GM19438 (cell line): ENCODE measurements around the gene NISCH.

ENCODE experiments used
- ATAC-seq: cut with Tn5 transposase; IDR thresholded peaks from one replicate; pipeline ENCODE4 v1.9.1; 2021; ENCODE audit warnings: low read depth; ENCODE audit not compliant: unreplicated experiment

NISCH gene

DNA sequence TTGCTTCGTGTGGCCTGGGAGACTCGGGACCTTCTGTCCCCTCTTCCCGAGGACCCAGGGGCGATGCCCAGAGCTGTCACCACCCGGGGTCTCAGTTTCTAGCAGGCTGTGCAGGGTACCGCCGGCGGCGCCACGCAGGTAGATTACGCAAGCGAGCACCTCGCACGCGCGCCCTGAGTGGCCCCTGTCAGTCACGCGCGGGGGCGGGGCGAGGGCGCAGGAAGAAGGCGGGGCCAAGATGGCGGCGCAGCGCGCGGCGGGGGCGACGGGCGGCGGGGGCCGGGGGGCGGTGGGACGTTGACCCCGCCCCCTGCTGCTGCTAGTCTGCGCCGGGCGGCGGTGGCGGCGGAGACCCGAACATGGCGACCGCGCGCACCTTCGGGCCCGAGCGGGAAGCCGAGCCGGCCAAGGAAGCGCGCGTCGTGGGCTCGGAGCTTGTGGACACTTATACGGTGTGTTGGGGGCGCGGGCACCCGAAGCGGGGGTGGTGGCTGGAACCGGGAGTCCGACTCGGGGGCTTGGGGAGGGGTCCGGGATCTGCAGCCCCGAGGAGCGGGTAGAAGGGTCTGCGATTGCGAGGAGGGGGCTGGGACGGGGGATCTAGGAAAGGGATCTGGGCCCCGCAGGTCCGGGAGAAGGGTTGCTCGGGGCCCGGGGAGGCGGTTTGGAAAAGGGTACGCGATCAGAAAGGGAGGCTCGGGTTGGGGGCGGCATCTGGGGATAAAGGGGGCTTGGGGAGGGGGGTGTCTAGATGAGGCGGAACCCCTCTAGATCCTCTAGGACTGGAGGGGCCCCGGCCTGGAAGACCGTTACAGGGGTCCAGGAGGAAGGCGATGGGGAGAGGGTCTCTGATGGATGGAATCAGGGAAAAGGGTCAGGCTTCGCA lies at the start of gene NISCH:
Gene NISCH (plus strand): TSS at position 322 of the 886 bp plus-strand sequence. CDS start 38 bp downstream, at position 360.
- peak; percentile 69 for ATAC-seq

- no peak for ATAC-seq
Observed at GRCh38 chr3:52406231-52406661, 49.2 kb upstream of the NISCH start.

DNA sequence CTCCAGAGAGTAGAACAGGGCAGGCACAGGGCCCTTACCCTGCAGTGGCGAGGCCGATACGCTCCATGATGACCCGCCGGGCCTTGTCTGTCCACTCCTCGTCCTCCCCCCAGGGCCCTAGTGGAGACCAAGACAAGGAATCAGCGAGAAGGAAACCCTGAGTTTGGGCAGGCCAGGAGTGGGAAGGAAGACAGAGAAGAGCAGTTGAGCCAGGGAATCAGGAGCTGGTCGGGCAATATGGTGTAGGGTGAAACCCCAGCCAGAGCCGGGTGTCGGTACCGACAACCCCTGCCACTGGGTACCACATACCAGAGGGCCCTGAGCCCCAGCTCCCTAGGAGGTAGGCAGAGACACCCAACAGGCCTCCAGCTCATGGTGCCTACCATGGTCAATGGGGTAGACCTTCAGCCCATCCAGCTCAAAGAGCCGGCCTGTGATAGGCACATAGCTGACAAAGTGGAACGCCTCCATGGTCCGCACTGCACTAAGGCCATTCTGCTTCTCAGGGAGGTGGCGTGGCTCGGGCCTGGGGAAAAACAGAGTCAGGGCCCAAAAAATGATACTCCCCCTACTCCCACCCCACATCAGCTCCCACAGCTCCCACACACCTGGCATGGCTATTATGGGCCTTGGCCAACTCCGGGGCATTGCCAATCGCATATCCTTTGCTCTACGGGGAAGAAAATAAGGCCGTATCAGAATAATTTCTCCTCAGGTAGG lies 48.5 kb upstream of the NISCH start:
- ATAC-seq: no peak

GRCh38 chr3:52407779-52408178 lies 47.6 kb upstream of the NISCH start:
- no peak for ATAC-seq

GRCh38 chr3:52408466-52408865 lies 46.9 kb upstream of the NISCH start:
- no peak for ATAC-seq

GRCh38 chr3:52415800-52416199 lies 39.6 kb upstream of the NISCH start:
- no peak for ATAC-seq

DNA sequence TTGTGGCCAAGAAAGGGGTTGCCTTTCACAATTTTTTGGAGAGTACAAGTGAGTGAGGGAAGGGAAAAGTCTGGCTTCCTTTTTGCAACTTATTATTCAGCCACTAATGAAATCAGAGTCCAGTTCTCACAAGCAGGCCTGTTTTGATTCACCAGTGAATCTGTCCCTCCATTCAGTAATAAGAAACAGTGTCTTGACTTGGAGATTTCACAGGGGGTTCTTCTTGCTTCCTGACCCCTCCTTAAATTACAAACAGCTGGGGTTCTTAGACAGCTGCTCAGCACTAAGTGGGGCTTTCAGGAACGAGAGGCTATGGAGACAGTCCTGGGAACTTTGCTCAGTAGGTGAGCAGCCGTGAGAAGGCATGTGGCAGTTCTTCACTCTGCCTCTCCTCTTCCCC lies 35.0 kb upstream of the NISCH start:
- no peak for ATAC-seq

DNA sequence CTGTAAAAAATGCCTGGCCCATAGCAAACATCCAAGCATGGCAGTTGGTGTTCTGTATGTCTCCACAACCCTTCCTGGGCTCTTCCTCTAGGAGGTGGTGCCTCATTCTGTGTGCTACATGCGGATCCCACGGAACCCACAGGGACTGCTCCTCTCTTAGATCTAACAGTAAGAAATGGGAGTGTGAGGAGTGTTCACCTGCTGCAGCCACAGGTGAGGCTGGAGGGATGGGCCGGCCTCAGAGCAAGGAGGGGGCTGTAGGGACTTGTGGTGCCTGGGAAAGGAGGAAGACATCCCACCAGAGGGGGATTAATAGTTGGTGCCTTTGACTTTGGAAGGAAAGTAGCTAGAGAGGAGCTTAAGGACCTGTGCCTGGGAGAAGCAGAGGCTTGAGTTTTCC lies 32.7 kb upstream of the NISCH start:
- no peak for ATAC-seq

- no peak for ATAC-seq
Observed at GRCh38 chr3:52423173-52423572, 32.2 kb upstream of the NISCH start.

DNA sequence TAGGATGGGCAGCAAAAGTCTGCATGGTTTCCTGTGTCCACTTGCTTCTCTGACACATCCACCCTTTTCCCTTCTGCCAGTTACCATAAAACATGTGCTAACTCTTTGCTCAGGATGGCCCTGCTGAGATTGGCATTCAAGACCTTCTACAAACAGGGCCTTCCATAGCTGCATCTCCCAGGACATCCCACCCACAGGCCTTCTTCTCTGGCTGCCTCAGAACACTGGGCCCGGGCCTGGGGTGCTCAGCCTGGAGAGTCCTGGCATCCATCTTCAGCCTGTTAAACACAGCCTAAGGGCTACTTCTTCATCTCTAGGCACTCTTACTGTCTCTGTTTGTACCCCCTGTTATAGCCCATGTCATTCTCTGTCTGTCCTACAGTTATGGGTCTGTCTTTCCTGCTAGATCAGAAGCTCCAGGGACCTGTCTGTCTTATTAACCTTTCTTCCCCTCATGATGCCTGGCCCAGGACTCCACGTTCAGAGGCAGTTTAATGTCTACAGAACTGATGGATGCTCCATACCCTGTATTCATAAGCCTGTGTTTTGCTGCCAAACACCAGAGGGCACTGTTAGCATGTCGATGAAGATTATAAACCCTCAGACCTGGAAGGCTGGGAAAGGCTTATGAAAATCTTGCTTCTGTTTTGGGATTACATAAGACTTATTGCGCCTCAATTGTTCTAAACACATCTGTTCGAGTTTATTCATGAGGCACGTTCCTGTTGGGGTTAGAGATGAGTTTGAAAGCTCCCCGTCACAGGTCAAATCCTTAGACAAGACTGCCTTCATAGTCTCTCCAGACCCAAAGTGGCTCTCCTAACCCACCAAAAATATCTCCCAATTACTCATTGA lies 27.0 kb upstream of the NISCH start:
- no peak for ATAC-seq

DNA sequence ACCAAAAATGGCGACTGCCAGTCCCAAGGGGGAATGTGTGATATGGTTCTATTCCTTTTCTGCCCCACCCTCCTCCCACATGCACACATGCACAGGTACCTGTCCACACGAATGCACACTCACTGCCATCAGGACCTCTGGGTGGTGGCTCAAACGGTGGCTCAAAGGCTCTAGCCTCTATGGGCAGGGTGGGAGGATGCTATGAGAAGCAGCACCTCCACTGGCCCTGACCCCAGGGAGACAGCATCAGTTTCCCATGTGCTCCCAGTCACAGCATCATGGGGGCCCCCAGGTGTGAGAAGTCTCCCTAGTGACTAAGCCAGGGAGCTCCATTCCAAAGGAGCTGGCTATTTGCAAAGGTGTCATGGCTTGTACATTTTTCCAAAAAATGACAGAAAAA lies 26.4 kb upstream of the NISCH start:
- no peak for ATAC-seq

- no peak for ATAC-seq
Observed at GRCh38 chr3:52429779-52430415, 25.5 kb upstream of the NISCH start.

DNA sequence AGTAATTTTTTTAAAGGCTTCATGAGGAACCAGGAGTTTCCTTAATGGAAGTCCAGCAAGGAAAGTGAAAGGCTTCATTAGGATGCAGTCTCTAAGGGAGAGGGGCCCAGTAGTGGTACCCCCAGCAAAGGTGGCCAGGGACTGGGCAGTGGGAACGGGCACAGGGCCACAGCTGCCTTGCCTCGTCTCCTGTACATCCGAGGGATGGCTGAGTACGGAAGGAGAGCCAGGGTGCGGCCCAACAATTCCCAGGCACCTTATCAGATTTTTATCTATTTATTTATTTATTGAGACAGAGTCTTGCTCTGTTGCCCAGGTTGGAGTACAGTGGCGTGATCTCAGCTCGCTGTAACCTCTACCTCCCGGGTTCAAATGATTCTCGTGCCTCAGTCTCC lies 25.0 kb upstream of the NISCH start:
- ATAC-seq: no peak

DNA sequence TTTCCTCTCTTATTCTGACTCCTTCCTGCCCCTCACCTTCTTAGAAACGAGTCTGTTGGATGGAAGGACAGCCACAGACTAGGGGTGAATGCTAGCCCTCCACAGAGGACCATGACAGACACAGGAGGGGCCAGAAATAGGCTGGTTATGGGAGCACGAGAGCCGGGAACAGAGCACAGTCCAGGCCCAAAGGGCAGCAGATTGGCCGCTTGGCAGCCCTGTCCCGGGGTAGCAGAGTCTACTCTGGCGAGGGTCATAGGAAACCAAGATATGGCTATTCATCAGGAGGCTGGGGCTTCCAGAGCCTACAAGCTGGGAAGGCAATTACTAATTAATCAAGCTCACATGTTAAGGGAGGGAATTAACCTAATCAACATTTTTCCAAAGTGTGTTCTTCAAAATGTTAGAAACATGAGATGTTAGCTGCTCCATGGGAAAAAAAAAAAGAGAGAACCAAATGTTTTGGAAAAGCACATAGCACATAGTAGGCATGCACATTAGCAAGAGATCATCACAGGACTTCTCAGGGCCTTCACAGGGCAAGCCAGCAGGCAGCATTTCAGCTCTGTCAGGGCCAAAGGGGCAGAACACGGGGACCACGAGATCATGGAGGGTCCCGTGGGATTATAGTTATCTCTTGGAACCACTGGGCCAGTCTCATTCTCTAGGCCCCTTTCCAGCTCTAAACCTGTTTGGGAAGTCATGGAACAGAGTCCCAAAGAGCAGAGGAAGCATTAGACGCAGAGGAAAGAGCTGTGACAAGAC lies 23.8 kb upstream of the NISCH start:
- ATAC-seq: no peak

- no peak for ATAC-seq
Observed at GRCh38 chr3:52432225-52432624, 23.2 kb upstream of the NISCH start.

DNA sequence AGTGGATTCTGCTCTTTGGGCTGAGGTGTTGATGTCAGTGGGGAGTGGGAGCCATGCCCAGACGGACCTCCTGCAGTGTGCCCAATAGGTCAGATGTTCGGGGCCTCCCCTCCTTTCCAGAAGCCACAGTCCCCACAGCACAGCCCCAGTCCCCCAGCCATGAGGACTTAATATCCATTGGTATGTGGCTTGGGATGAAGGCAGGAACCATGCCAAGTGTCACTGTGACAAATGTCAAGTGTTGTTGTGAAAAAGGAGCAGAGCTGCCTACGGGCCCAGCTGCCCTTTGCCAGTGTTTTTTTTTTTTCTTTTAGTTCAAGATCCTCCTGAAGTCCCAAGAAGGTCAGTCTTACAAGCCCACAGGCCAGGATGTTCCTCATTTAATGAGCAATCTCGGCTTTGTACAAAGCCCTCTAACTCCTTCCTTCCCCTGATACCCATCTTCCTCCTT lies 22.7 kb upstream of the NISCH start:
- no peak for ATAC-seq

- no peak for ATAC-seq
Observed at GRCh38 chr3:52433328-52433995, 21.9 kb upstream of the NISCH start.

DNA sequence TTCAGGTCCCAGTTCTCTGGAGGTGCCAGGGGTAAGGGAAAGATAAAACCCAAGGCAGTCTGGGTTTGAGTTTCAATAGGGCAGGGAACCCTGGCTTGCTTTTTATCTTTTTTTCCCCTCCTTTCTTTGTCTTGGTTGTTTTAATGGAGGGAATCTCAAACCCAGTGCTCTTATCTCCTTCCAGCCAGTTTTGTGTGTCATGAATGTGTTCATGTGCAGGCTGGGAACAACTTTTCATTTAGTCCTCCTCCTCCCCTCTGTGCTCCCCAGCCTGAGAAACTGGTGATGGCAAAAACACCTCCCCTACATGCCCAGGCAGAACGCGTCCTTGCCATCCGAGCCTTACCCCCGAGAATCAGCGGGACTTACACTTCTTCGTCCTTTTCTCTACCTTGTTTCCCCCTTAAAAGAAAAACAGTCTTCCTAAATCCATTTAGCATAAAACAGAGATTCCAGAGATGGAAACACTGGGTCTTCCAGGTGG lies 21.4 kb upstream of the NISCH start:
- no peak for ATAC-seq
